ENCODE measurements around the gene GNG7.
"Not testable (repeated sequence)": the region's sequence is repeated elsewhere in the genome, so short reads cannot be mapped to it uniquely, and the experiment has no call there.

GNG7 gene

DNA sequence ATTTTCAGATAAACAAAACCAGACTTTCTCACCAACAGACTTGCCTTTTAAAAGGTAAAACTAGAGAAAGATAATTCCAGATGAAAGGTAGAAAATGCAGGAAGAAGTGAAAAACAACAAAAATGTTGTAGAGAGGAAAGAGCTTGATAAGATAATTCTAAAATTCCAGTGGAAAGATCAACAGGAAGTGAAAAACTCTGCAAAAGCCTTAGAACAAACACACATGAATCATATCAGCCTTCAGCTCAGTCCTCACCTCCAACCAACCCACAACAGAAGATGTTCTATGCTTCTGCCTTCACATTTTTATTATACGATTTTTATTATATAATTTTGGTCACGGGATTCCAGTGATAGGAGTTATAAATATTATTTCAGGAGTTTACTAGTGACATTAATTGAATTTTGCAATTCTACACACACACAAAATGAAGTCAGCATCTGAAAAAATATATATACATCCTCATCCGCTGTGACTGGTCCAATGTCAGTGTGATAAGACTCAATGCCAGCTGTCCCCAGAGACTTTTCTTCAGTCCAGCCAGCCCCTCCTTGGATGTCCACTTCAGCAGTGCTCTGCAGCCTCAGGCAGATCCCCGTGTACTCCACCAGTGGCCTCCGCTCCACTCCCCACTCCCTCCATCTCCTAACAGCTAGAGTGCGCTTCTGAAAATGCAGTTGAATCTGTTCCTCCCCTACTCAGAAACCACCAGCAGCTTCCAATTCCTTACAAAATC lies 168.6 kb downstream of the GNG7 start:
- no peak for TF ChIP-seq CTCF (conservative IDR thresholded peaks at IDR 0.05; ENCODE audit: low read depth, low read length)
- DNase-seq (ENCODE audit: low read depth) = peak; percentile 65
- H3K4me3 ChIP-seq (ENCODE audit: low read depth, low read length) = no peak overlapping the region

DNA sequence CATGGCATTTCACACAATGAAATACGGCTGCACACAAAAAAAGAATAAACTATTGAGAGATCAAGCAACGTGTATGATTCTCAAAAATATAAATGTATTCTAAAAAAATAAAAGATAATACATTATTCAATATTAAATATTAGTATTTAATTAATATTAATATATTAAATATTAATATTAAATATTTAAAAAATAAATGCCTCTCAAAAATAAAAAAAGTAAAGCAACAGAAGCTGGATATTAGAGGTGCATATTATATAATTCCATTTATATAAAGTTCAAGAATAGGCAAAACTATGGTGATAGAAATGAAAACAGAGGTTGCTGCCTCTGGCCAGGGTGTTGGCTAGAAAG lies 169.4 kb downstream of the GNG7 start:
- DNase-seq (ENCODE audit: low read depth) = no peak
- TF ChIP-seq CTCF (conservative IDR thresholded peaks at IDR 0.05; ENCODE audit: low read depth, low read length) = no peak
- no peak overlapping the region for H3K4me3 ChIP-seq (ENCODE audit: low read depth, low read length)

GRCh38 chr19:2532252-2533071 lies 170.0 kb downstream of the GNG7 start:
- TF ChIP-seq CTCF (conservative IDR thresholded peaks at IDR 0.05; ENCODE audit: low read depth, low read length) = no peak
- peak; percentile 98 for DNase-seq (ENCODE audit: low read depth)
- no peak overlapping the region for H3K4me3 ChIP-seq (ENCODE audit: low read depth, low read length)

GRCh38 chr19:2529942-2530341 lies 172.6 kb downstream of the GNG7 start:
- H3K4me3 ChIP-seq (ENCODE audit: low read depth, low read length); DNase-seq (ENCODE audit: low read depth): not testable (repeated sequence)

GRCh38 chr19:2529473-2529918 lies 173.0 kb downstream of the GNG7 start:
- H3K4me3 ChIP-seq (ENCODE audit: low read depth, low read length) = no peak overlapping the region
- peak; percentile 73 for DNase-seq (ENCODE audit: low read depth)
- no peak for TF ChIP-seq CTCF (conservative IDR thresholded peaks at IDR 0.05; ENCODE audit: low read depth, low read length)

DNA sequence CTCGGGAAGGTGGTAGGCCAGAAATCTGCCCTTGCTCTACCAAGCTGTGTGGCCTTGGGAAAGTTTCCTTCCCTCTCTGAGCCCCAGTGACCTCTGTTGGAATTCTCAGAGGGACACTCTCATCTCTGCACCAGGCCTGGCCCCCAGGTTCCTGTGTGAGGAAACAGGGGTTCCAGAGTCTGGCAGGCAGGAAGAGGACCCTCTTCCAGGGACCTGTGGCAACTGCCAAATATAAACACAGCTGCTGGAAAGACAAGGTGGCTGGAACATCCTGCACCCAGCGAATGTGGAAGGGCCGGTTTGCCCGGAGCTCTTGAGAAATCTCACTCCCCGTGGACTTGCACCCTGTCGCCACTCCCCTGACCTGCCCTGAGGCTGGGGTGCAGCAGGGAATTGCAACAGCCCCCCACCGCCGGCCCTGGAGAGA lies 173.8 kb downstream of the GNG7 start:
- no peak for DNase-seq (ENCODE audit: low read depth)
- H3K4me3 ChIP-seq (ENCODE audit: low read depth, low read length) = no peak overlapping the region
- no peak for TF ChIP-seq CTCF (conservative IDR thresholded peaks at IDR 0.05; ENCODE audit: low read depth, low read length)

GRCh38 chr19:2527686-2528085 lies 174.8 kb downstream of the GNG7 start:
- DNase-seq (ENCODE audit: low read depth) = no peak
- no peak for TF ChIP-seq CTCF (conservative IDR thresholded peaks at IDR 0.05; ENCODE audit: low read depth, low read length)
- H3K4me3 ChIP-seq (ENCODE audit: low read depth, low read length) = no peak overlapping the region
